Epithelial cell of prostate (primary cell): ENCODE results near the gene CLDN9.

ENCODE experiments used
- DNase-seq: peaks from one replicate; pipeline ENCODE4 v3.0.0-alpha.2; 2011; ENCODE audit warnings: low read depth, low spot score
- H3K27ac ChIP-seq: fragments of 450-650 bp; 2 replicates; pipeline ENCODE4 v1.5.1; 2017; ENCODE audit warnings: mild to moderate bottlenecking

CLDN9 gene

DNA sequence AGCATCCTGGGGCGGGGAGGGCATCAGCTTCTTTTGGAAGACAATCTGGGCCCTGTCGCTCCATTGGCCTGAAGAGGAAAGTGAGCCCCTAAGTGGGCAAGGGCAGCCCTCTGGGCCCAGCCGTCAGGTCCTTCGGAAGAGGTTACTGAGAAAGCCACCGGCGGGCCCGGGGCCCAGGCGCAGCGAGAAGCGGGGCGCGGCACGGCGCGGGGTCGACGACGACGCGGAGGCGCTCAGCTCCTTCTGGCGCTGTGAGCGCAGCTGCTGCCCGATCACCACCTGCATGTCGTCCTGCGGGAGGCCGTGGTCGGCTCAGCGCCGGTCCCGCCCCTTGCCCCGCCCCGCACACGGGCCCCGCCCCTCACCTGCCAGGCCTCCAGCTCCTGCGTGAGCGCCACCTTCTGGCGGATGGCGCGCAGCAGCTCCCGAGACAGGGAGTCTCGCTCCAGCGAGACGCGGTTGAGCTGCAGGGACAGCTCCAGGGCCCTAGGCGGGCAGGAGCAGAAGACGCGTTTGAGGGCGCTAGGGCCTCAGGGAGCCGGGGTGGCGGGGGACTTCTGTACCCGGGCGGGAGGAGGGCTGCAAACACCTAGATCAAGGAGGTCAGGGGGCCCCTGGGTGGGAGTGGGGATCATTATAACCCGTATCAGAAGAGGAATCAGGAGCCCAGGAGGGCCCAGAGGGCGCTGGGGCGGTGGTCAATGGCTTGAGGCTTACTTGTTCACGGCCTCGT is 15.4 kb downstream of the CLDN9 start:
- no peak overlapping the region for H3K27ac ChIP-seq
- no peak for DNase-seq

DNA sequence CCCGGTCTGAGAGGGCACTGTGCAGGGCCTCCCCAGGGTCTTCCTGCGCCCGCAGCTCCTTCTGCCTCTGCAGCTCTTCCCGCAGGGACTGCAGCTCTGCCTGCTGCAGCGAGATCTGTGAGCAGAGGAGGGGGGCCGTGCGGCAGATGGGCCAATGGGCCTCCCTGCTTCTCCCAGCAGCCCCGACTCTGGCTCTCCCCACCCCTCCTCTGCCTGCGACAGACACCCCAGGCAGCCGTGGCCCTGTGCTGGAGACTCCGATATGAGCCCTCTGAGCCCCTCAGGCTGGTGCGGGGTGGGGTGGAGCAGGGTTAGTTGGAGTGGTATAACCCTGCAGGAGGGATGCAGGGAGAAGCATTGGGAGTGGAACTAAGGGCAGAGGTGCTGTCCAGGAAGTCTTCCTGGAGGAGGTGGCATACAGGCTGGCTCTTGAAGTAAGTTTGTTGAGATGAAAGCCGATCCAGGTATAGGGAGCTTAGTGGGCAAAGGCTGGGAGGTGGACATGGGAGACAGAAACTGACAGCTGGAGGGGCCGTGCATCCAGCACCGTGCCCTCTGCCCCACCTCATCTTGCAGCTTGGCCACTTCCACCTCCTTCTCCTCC is 16.1 kb downstream of the CLDN9 start:
- no peak for DNase-seq
- H3K27ac ChIP-seq: no peak overlapping the region

DNA sequence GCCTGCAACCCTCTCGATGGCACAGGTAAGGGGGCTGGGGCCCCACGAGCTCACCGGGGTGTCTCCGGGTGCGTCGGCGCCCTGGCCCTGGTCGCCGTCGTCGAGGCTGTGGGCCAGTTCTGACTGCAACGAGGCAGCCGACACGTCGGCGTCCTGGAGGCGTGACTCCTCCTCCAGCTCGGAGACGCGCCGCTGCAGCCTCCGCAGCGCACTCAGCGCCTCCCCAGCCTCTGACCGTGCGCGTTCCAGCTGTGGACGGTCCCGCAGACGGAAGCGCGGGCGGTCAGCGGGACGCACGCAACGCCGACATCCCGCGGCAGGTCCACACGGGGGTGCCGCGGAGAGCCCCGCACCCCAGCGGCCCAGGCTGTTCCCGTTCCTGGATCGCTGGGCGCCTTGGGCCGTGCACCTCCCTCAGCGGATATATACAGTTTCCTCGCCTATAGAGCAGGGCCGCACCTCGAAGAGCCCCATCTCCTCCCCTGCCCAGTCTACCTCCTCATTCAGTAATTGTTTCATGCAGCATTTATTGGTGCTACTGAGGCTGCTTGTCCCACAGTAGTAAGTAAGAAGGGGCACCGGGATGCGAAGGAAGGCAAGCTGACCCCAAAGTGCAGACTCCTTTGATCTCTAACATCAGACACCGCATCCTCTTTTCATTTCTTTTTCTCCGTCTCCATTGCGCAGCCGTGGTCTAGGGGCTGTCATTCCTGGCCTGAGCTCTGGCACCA is 16.9 kb downstream of the CLDN9 start:
- H3K27ac ChIP-seq: no peak overlapping the region
- no peak for DNase-seq

DNA sequence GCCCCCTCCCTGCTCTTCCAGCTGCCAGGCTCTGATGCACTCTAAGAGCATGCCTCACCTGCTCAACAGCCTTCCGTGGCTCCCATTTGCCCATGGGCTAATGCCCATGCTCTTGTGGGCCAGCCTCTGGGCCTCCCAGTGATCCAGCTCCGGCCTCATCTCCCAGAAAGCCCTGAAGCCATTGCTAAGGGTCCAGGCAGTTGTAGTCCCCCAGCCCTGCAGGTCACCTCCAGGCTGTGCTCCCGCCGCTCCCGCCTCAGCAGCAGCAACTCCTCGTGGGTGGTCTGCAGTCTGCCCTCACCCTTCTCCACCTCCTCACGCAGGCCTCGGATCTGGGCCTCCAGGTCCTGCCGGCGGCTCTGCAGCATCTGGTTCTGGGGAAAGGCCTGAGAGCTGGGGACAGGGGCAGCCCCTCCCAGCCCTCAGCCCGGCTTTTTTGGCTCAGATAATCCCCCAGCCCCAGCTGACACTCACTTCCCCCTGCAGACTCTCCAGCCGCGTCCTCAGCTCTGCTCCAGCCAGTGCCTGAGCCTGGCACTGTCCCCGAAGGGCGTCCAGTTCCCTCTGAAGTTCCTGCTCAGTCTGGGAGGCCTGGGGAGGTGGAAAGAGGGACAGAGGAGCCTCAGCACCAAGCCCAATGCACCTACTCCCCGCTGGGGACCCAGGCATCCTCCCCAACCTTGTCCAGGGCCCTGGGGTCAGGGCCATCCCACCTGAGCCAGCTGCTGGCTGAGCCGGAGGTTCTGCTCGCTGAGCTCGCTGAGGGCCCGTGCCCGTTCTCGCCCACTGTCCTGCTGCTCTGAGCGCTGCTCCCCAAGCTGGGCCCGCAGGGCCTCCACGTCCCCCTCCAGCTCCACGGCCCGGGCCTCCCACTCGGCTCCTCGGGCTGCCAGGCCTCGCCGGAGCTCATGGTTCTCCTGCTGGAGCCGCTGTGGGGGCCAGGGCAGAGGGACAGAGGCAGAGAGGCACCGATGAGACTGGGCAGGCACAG is 17.8 kb downstream of the CLDN9 start:
- H3K27ac ChIP-seq: no peak overlapping the region
- DNase-seq: no peak

DNA sequence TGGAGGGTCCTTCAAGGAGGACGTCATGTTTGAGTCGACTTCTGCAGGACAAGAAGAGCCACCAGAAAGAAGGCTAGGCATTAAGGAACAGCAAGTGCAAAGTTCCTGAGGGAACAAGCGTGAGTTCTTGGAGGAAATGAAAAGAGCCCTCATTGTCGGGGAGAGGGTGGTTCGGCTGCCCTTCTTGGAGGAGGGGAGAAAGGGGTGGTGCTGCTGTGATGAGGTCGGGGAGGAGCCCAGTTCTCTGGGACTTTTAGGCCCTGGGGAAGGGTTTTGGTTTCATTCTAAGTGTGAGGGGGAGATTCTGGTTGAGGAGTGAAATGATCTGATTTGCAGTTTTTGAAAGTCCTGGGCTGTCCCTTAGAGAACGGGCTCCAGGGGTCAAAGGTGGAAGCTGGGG is 19.9 kb downstream of the CLDN9 start:
- no peak for DNase-seq
- no peak overlapping the region for H3K27ac ChIP-seq

DNA sequence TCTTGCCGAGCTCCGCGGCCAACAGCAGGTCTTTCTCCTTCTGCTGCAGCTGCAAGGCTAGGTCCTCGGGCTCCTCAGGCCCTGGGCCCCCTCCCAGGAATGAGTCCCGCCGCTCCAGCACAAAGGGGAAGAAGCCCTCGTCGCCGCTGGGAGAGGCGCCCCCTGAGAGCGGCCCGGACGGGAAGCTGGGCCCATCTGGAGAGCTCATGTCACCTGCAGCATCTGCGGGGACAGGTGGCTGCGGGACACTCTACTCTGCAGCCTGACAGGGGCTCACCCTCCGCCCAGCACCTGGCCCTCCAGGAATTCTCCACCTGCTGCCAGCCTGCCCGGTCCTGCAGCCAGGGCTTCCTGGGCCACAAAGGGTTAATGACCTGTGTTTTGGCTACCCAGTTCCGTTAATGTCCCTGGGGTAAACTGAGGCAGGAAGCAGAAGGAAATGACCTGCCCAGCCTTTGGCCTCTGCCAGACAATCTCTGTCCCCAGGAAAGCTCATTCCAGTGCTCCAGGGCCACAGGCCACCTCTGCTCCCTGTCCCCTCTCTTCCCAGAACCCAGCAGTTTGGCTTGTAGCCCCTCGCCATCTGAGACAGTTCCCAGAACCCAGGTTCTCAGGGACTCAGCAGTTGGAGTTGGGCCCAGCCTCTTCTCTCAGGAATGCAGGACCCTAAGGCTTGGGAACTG is 22.7 kb downstream of the CLDN9 start:
- H3K27ac ChIP-seq: no peak overlapping the region
- DNase-seq: no peak

DNA sequence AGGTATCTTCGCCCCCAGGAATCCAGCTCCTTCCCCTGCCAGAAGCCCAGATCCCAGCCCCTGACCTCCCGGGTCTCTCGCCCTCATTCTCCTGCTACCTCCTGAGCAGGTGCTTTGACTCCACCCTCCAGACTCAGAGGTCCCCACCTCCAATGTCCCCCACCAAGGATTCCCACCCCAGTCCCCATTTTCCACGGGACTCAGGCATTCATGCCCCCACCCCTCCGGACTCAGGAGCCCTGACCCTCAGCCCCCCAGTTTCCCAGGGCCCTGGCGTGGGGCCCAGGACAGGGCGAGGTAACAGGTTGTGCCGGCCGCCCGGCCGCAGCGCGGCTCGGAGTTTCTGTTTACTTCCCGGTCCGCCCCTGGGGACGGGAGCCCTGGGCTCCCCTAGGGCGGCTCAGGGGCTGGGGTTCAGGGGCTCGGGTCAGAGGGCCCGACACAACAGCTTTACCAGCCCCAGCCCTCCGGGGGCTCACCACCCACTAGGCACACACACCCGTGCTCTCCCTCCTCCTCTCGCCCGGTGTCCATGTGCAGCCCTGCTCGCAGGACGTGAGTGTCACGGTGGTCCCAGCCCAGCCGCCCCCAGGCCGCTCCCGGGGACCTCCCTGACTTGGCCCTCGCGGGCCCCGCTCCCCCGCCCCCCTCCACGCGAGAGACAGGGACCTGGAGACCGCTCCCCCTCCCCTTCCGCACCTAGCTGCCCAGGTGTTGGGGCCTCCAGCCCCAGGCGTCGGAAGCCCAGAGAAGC is 23.4 kb downstream of the CLDN9 start:
- peak overlapping the region; percentile 46 for H3K27ac ChIP-seq
- DNase-seq: no peak

DNA sequence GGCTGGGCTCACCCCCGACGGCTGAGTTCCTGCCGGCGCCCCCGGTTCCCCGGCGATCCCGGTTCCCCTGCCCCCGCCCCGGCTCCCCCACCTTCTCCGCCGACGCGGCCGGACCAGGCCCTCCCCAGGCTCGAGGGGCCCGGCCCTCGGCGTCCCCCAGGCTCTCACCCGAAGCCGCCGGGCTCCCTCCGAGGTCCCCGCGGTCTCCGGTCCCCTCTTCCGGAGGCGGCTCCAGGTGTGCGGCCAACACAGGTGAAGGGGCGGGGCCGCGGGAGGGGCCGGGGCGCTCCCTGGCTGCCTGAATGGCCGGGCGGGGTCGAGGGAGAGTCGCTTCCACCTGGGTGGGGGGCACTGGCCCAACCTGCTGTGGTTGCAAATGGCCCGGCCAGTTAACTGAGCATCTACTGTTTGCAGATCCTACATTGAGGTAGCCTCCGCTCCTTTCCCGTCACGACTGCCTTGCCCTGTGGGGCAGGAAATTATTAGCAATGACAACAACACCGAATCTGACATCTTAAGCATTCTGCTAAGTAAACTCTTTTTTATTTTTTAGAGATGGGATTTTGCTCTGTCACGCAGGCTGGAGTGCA is 24.1 kb downstream of the CLDN9 start, which contains the start of gene BICDL2:
Gene BICDL2 (minus strand): TSS at position 219 of the 590 bp plus-strand sequence. CDS start 1,448 bp downstream, outside the sequence.
- DNase-seq: no peak
- peak within 1 kb of the TSS; percentile 49 for H3K27ac ChIP-seq

DNA sequence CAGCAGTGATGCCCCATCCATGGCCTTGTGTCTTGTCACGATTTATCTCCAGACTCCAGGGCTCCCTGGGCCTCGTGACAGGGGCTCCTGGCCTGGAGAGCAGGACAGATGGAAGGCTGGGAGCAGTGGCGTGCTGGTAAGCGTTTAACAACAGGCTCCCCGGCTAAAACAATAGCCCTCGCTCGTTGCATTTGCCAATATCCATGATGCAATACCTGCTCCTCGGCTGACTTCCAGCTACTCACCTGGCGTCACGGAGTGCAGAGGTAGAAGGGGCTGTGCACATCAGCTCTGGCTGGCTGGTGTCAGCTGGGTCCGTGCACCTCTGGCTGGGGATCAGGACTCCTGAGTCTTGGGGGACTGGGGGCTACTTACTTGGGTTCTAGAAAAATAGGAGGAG is 25.5 kb downstream of the CLDN9 start:
- peak overlapping the region; percentile 49 for H3K27ac ChIP-seq
- DNase-seq: no peak

DNA sequence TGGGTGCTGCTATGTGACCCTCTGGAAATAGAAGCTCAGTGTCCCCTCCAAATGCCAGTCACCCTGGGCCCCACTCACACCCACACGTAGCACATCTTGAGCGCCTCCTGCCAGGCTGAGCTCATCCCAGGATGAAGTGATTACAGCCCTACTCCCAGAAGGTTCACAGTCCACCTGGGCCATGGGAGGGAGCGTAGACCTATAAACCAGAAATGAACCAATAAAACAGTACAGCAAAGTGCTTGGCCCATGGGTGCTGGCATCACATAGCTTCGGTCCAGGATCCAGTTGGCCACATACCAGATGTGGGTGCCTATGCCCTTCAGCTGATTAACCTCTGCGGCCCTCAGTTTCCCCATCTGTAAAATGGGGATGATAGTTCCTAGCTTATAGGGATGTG is 26.2 kb downstream of the CLDN9 start:
- H3K27ac ChIP-seq: no peak overlapping the region
- no peak for DNase-seq

DNA sequence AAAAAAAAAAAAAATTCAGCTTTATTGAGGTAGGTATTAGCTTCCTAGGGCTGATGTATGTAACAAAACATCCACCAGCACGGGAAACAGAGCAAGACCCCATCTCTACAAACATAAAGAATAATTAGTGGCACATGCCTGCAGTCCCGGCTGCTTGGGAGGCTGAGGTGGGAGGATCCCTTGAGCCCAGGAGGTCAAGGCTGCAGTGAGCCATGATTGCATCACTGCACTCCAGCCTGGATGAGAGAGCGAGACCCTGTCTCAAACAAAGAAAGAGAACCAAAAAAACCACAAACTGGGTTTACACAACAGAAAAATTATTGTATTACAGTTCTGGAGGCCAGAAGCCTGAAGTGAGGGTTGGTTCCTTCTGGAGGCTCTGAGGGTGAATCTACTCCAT is 29.7 kb downstream of the CLDN9 start:
- H3K27ac ChIP-seq: no peak overlapping the region
- DNase-seq: no peak

DNA sequence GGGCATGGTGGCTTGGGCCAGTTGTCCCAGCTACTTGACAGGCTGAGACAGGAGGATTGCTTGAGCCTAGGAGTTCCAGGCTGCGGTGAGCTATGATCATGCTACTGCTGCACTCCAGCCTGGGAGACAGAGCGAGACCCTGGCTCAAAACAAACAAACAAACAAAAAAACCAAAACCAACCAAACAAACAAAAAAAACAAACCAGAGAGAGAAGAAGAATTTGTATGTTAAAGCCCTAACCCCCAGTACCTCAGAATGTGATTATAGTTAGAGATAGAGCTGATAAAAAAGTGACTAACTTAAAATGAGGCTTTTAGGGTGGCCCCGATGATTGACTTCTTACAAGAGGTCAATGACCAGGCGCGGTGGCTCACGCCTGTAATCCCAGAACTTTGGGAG is 32.0 kb downstream of the CLDN9 start:
- H3K27ac ChIP-seq: no peak overlapping the region
- DNase-seq: no peak

DNA sequence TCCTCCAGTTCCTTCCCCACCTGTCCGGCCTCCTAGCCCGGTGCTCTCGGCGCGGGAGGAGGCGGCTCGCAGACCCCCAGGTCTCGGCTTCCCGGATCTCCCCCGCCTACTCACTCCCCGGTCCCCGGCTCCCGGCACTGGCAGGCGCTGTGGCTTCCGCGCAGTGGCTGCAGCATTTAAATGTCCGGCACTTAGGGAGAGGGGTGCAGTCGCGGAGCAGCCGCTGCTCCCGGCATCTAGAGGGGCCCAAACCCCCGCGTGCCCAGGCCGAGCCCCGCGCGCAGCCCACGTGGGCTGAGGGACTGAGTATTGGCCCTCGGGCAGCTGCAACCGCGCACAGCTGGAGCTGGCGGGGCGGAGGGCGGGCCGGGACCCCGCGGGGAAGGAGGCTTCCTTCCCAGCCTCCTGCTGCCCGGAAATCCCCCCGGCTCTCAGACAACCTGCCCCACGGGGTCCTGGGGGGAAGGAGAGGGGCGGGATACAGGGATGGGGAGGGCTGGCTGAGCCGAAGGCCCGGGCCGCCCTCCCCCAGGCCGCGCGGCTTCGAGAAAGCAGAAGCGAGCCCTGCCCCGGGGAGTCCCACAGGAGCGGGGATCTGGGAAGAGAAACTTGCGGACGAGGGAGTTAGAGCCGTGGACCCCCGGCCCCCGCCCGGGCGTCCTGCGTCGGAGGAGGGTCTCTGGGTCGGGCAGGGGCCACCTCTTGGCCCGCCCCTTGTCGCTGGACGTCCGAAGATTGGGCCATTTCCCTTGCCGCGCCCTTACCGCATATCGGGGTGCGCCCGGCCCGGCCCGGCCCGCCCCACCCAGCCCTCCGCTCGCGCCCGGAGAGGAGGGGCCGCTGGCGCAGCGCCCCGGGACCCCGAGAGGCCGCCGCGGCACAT is 33.3 kb downstream of the CLDN9 start, which contains the start of gene MMP25:
Gene MMP25 (plus strand): TSS at position 804 of the 883 bp plus-strand sequence. CDS start 357 bp downstream, outside the sequence.
- no peak within 1 kb of the TSS for H3K27ac ChIP-seq
- no peak for DNase-seq

DNA sequence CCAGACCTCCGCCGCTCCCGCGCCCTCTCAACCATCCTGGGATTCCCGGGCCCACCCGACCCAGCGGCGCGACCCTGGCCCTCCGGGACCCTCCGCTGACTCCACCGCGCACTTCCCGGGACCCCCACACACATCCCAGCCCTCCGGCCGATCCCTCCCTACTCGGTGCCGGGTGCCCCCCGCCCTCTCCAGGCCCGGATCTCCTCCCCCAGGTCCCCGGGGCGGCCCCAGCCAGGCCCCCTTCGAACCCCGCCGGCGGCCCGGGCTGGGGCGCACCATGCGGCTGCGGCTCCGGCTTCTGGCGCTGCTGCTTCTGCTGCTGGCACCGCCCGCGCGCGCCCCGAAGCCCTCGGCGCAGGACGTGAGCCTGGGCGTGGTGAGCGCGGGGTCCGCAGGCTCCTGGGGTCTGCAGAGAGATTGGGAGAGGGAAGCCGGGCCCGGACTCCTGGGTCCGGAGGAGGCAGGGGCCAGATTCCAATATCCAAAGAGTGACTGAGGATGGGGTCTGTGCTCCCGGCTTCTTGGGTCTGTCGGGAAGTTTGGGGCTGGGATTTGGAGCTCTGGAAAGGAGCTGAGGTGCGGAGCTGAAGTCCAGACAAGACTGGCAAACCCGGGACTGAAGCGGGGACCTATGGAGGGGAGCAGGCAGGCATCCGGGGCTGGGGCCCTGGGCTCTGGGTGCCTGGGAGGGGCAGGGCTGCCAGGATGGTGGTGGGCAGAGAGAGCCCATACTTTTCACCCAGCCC is 34.1 kb downstream of the CLDN9 start:
- H3K27ac ChIP-seq: no peak overlapping the region
- DNase-seq: no peak

DNA sequence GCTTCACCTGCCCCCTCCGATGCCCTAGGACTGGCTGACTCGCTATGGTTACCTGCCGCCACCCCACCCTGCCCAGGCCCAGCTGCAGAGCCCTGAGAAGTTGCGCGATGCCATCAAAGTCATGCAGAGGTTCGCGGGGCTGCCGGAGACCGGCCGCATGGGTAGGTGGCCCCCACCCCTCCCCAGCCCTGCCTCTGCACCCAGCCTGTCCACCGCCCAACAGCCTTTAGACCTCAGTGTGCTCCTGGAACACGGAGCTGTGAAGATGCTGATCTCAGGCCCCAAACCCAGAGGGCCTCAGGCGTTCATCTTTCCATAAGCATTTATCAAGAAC is 34.6 kb downstream of the CLDN9 start:
- H3K27ac ChIP-seq: no peak overlapping the region
- no peak for DNase-seq

DNA sequence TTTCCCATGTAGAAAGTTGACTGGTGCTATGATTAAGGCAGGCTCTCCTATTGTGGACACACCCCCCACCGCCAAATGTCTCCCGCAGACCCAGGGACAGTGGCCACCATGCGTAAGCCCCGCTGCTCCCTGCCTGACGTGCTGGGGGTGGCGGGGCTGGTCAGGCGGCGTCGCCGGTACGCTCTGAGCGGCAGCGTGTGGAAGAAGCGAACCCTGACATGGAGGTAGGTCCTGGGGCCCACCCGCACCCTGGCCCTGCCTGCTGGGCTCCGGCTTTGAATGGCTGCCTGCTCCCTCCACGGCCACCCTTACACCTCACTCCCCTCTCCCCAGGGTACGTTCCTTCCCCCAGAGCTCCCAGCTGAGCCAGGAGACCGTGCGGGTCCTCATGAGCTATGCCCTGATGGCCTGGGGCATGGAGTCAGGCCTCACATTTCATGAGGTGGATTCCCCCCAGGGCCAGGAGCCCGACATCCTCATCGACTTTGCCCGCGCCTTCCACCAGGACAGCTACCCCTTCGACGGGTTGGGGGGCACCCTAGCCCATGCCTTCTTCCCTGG is 37.3 kb downstream of the CLDN9 start:
- no peak for DNase-seq
- H3K27ac ChIP-seq: no peak overlapping the region

DNA sequence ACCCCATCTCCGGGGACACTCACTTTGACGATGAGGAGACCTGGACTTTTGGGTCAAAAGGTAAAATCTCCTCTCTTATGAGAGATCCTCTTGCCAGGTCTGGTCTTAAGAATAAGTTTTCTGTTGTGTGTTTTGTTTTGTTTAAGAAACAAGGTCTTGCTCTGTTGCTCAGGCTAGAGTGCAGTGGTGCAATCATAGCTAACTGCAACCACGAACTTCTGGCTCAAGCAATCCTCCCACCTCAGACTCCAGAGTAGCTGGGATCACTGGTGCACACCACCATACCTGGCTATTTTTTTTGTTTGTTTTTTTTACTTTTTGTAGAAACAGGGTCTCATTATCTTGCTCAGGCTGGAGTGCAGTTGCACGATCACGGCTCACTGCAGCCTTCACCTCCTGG is 37.8 kb downstream of the CLDN9 start:
- H3K27ac ChIP-seq: no peak overlapping the region
- no peak for DNase-seq
